ENCODE results near the gene ABCA3.

- TF ChIP-seq CTCF (IDR thresholded peaks at IDR 0.05) (no peak), POLR2A (IDR thresholded peaks at IDR 0.05) (no peak), POLR2AphosphoS5 (IDR thresholded peaks at IDR 0.05) (no peak)
Measured at GRCh38 chr16:2243031-2243528, 97.4 kb downstream of the ABCA3 start.

Measured in prostate gland (tissue), 2 donors.